ENCODE results near the gene SOX18. TPM values are rescaled to one million over a fixed set of nuclear protein-coding genes. Genes with fewer than 3 reads are reported as not detected.
A peak's percentile ranks its signal among the peaks of the same experiment; 100 is the strongest.

SOX18 gene
- total and polyA plus RNA-seq, 2 of the 13 experiments (the other 11 are each of a cell fraction or from before 2014, with no cell fraction given): 1.6 to 1.9 TPM

DNA sequence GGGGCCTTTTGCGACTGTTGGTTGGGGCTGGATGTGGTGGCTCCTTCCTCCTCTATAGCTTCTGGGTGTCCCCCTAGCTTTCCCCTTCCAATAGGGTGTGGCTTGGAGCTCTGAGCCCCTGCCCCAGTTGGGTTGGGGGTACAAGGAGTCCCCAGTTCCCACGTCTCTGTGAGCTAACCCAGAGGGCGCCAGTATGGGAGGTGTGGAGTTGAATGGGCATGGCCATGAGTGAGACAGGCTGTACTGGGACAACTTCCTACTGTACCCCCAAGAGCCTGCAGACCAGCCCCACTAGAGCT is 12.3 kb downstream of the SOX18 start (continued):
- TF ChIP-seq, protein P1, sequence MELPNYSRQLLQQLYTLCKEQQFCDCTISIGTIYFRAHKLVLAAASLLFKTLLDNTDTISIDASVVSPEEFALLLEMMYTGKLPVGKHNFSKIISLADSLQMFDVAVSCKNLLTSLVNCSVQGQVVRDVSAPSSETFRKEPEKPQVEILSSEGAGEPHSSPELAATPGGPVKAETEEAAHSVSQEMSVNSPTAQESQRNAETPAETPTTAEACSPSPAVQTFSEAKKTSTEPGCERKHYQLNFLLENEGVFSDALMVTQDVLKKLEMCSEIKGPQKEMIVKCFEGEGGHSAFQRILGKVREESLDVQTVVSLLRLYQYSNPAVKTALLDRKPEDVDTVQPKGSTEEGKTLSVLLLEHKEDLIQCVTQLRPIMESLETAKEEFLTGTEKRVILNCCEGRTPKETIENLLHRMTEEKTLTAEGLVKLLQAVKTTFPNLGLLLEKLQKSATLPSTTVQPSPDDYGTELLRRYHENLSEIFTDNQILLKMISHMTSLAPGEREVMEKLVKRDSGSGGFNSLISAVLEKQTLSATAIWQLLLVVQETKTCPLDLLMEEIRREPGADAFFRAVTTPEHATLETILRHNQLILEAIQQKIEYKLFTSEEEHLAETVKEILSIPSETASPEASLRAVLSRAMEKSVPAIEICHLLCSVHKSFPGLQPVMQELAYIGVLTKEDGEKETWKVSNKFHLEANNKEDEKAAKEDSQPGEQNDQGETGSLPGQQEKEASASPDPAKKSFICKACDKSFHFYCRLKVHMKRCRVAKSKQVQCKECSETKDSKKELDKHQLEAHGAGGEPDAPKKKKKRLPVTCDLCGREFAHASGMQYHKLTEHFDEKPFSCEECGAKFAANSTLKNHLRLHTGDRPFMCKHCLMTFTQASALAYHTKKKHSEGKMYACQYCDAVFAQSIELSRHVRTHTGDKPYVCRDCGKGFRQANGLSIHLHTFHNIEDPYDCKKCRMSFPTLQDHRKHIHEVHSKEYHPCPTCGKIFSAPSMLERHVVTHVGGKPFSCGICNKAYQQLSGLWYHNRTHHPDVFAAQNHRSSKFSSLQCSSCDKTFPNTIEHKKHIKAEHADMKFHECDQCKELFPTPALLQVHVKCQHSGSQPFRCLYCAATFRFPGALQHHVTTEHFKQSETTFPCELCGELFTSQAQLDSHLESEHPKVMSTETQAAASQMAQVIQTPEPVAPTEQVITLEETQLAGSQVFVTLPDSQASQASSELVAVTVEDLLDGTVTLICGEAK (IDR thresholded peaks at IDR 0.05): no peak
- TF ChIP-seq, protein P1 (CRISPR knock-in tag; IDR thresholded peaks at IDR 0.05): no peak
- 0 out of 2 replicates have a peak, but pooled peaks have one; percentile 23 for TF ChIP-seq PAX8 (CRISPR knock-in tag; IDR thresholded peaks at IDR 0.05; ENCODE audit: borderline replicate concordance)
- TF ChIP-seq, protein P2, sequence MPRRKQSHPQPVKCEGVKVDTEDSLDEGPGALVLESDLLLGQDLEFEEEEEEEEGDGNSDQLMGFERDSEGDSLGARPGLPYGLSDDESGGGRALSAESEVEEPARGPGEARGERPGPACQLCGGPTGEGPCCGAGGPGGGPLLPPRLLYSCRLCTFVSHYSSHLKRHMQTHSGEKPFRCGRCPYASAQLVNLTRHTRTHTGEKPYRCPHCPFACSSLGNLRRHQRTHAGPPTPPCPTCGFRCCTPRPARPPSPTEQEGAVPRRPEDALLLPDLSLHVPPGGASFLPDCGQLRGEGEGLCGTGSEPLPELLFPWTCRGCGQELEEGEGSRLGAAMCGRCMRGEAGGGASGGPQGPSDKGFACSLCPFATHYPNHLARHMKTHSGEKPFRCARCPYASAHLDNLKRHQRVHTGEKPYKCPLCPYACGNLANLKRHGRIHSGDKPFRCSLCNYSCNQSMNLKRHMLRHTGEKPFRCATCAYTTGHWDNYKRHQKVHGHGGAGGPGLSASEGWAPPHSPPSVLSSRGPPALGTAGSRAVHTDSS (CRISPR knock-in tag; conservative IDR thresholded peaks at IDR 0.05): no peak
- TF ChIP-seq ZNF761 (CRISPR knock-in tag; conservative IDR thresholded peaks at IDR 0.05): 0 out of 2 replicates have a peak, but pooled peaks have one; percentile 3
- no peak for TF ChIP-seq RFX1 (IDR thresholded peaks at IDR 0.05)
- no peak for TF ChIP-seq KLF9 (CRISPR knock-in tag; IDR thresholded peaks at IDR 0.05; ENCODE audit: low read depth)
- no peak for TF ChIP-seq ZNF878 (CRISPR knock-in tag; IDR thresholded peaks at IDR 0.05)
- TF ChIP-seq EHMT2 (IDR thresholded peaks at IDR 0.05; ENCODE audit: borderline replicate concordance, low read depth, low read length): no peak
- no peak for TF ChIP-seq SMAD9 (CRISPR knock-in tag; IDR thresholded peaks at IDR 0.05)
- no peak for TF ChIP-seq HOXD1 (CRISPR knock-in tag; IDR thresholded peaks at IDR 0.05)
- TF ChIP-seq ZZZ3 (CRISPR knock-in tag; IDR thresholded peaks at IDR 0.05; ENCODE audit: borderline replicate concordance): no peak
- no peak for TF ChIP-seq MAFF (IDR thresholded peaks at IDR 0.05; ENCODE audit: low read depth, low read length)
- TF ChIP-seq, protein P3, sequence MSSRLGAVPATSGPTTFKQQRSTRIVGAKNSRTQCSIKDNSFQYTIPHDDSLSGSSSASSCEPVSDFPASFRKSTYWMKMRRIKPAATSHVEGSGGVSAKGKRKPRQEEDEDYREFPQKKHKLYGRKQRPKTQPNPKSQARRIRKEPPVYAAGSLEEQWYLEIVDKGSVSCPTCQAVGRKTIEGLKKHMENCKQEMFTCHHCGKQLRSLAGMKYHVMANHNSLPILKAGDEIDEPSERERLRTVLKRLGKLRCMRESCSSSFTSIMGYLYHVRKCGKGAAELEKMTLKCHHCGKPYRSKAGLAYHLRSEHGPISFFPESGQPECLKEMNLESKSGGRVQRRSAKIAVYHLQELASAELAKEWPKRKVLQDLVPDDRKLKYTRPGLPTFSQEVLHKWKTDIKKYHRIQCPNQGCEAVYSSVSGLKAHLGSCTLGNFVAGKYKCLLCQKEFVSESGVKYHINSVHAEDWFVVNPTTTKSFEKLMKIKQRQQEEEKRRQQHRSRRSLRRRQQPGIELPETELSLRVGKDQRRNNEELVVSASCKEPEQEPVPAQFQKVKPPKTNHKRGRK (CRISPR knock-in tag; IDR thresholded peaks at IDR 0.05): no peak
- TF ChIP-seq FOXP1 (IDR thresholded peaks at IDR 0.05): no peak
- TF ChIP-seq FOXP1 (CRISPR knock-in tag; IDR thresholded peaks at IDR 0.05): no peak

Measured in HepG2 (cell line).